CMK (cell line): ENCODE data around the gene ZDHHC23.

ENCODE experiments used
- DNase-seq: peaks from one replicate; pipeline ENCODE4 v3.0.0-alpha.2; 2010; ENCODE audit warnings: low read depth

ZDHHC23 gene

GRCh38 chr3:113947372-113948014 lies at the start of gene ZDHHC23:
Gene ZDHHC23 (plus strand): TSS chr3:113948013. CDS start chr3:113948803, 790 bp downstream.
- DNase-seq: peak; percentile 9

- no peak for DNase-seq
These were observed 48.9 kb upstream of the ZDHHC23 start for GRCh38 chr3:113898892-113899291.

- no peak for DNase-seq
These were observed 41.2 kb upstream of the ZDHHC23 start for GRCh38 chr3:113906568-113907140.

GRCh38 chr3:113908133-113908532 lies 39.7 kb upstream of the ZDHHC23 start:
- DNase-seq: no peak

GRCh38 chr3:113910966-113911365 lies 36.8 kb upstream of the ZDHHC23 start:
- DNase-seq: no peak

GRCh38 chr3:113912552-113913236 lies 35.1 kb upstream of the ZDHHC23 start:
- no peak for DNase-seq

GRCh38 chr3:113914646-113915045 lies 33.2 kb upstream of the ZDHHC23 start:
- no peak for DNase-seq

- no peak for DNase-seq
These were observed 20.3 kb upstream of the ZDHHC23 start for GRCh38 chr3:113927556-113927955.

- no peak for DNase-seq
These were observed 982 bp upstream of the ZDHHC23 start for GRCh38 chr3:113946831-113947230.

GRCh38 chr3:113948015-113948917 lies 453 bp downstream of the ZDHHC23 start:
- no peak for DNase-seq

- DNase-seq: no peak
These were observed 5.1 kb downstream of the ZDHHC23 start for GRCh38 chr3:113952921-113953320.

- no peak for DNase-seq
These were observed 5.9 kb downstream of the ZDHHC23 start for GRCh38 chr3:113953677-113954076.

- no peak for DNase-seq
These were observed 6.4 kb downstream of the ZDHHC23 start for GRCh38 chr3:113954091-113954685.

GRCh38 chr3:113963879-113964278 lies 16.1 kb downstream of the ZDHHC23 start:
- DNase-seq: no peak

- no peak for DNase-seq
These were observed 18.4 kb downstream of the ZDHHC23 start for GRCh38 chr3:113966172-113966571.

- no peak for DNase-seq
These were observed 21.2 kb downstream of the ZDHHC23 start for GRCh38 chr3:113968986-113969385.

GRCh38 chr3:113977822-113978221 lies 30.0 kb downstream of the ZDHHC23 start:
- no peak for DNase-seq

GRCh38 chr3:113979916-113980315 lies 32.1 kb downstream of the ZDHHC23 start:
- DNase-seq: no peak

- no peak for DNase-seq
These were observed 34.0 kb downstream of the ZDHHC23 start for GRCh38 chr3:113981803-113982202.

GRCh38 chr3:113983544-113983943 lies 35.7 kb downstream of the ZDHHC23 start:
- no peak for DNase-seq

- DNase-seq: no peak
These were observed 37.7 kb downstream of the ZDHHC23 start for GRCh38 chr3:113985541-113985940.

- DNase-seq: no peak
These were observed 57.7 kb downstream of the ZDHHC23 start for GRCh38 chr3:114005481-114005880.
